ENCODE data around the gene SEC31A. TPM values are rescaled to one million over a fixed set of nuclear protein-coding genes. Genes with fewer than 3 reads are reported as not detected.

The SEC31A gene
- total and polyA plus RNA-seq, 2 donors (not counting 1 experiment from before 2014, with no cell fraction given) = 52.7 to 134 TPM

GRCh38 chr4:82798168-82799005, 92.6 kb downstream of the SEC31A start, which contains the start of gene SCD5:
Gene SCD5 (minus strand): TSS chr4:82798796. CDS start chr4:82798537, 259 bp downstream.
- DNase-seq (peak; percentile 43), ATAC-seq (ENCODE audit: low read depth) (peak; percentile 73)
- peaks cover 0 to 46% (median 17%) of the 10 kb centered on the region in 4 experiments for H3K27me3 ChIP-seq (replicated peaks in 1 of 4; ENCODE audit: control extremely low read depth in 1 of 4, control insufficient read depth in 3 of 4, insufficient read depth in 4 of 4, low read length in 3 of 4)
- peaks cover 13 to 20% of the 10 kb centered on the region in 2 donors for H3K4me1 ChIP-seq (ENCODE audit: control insufficient read depth in 2 of 2, insufficient read depth in 2 of 2, low read length in 2 of 2)
- intact Hi-C loops (cut with micrococcal nuclease) = no loop called here
- Mint-ChIP-seq H3K9me3 (ENCODE audit: insufficient read depth) (no peaks in the 10 kb centered on the region), H3K27me3 (peaks cover 60% of the 10 kb centered on the region), H3K4me1 (peaks cover 20% of the 10 kb centered on the region), H3K4me3 (peak within 1 kb of the TSS; percentile 84), H3K27ac (no peak within 1 kb of the TSS)
- TF ChIP-seq EZH2 (IDR thresholded peaks at IDR 0.05; ENCODE audit: borderline replicate concordance, insufficient read depth, low read depth, low read length, poor library complexity, severe bottlenecking) (no peak), CTCF (IDR thresholded peaks at IDR 0.05) (no peak)
- no peak within 1 kb of the TSS for H3K27ac ChIP-seq (ENCODE audit: low read length in 2 of 2)
- peak within 1 kb of the TSS; percentile 72 for H2AFZ ChIP-seq (ENCODE audit: insufficient read depth, low read depth, low read length, poor library complexity, severe bottlenecking)
- H3K4me2 ChIP-seq (replicated peaks; ENCODE audit: low read depth, low read length, poor library complexity, severe bottlenecking) = peak within 1 kb of the TSS; percentile 88
- H3K4me3 ChIP-seq (ENCODE audit: control extremely low read depth in 1 of 5, extremely low read depth in 1 of 5, insufficient read depth in 1 of 5, low read depth in 2 of 5, low read length in 4 of 5) = peak within 1 kb of the TSS; percentile 6 to 63 (median 57)
- 1% methylated on average over 94 of the region's 94 CpGs for WGBS (ENCODE audit: insufficient coverage)
- H3K36me3 ChIP-seq (replicated peaks in 1 of 2; ENCODE audit: control extremely low read depth in 1 of 2, control insufficient read depth in 1 of 2, extremely low read depth in 1 of 2, insufficient read depth in 2 of 2, low read length in 1 of 2) = no peaks in the 10 kb centered on the region
- ChIA-PET POLR2A (no interaction called here), CTCF (interaction anchor here (1.2 kb wide), 1 partner anchor 312 kb away, joined by 3 read pairs; no protein-coding TSS in a partner anchor)
- peak within 1 kb of the TSS; percentile 61 for H3K9ac ChIP-seq (ENCODE audit: low read length)
- peaks cover 0 to 3% (median 0%) of the 10 kb centered on the region in 3 donors for H3K9me3 ChIP-seq (ENCODE audit: control extremely low read depth in 1 of 3, control insufficient read depth in 2 of 3, insufficient read depth in 1 of 3, low read length in 2 of 3)
- H3K79me2 ChIP-seq (ENCODE audit: control insufficient read depth, insufficient read depth, low read length) = no peaks in the 10 kb centered on the region
- no peaks in the 10 kb centered on the region for H4K20me1 ChIP-seq (ENCODE audit: control insufficient read depth, insufficient read depth, low read length, poor library complexity, severe bottlenecking)

All from B cell (primary cell).